Endothelial cell of umbilical vein (primary cell): Measurements from ENCODE around the gene GABRA5. TPM values are rescaled to one million over a fixed set of nuclear protein-coding genes. Genes with fewer than 3 reads are reported as not detected.

Experiments used
- BruUV-seq: library from RNA; stranded (reverse); fragments of 400-500 nt; replicated peaks from 2 replicates; lab custom pipeline; 2021; lab: Mats Ljungman, UMichigan
- CTCF ChIA-PET: fragments of 300-600, 350-600 bp; sonication (Branson Sonifier 250); formaldehyde crosslinking; loops from one replicate; lab custom pipeline; 2021; ENCODE audit warnings: antibody characterized with exemption, inconsistent platforms; lab: Charles Lee
- POLR2A ChIA-PET: fragments of 300-600, 350-600 bp; sonication (Branson Sonifier 250); formaldehyde crosslinking; loops from one replicate; lab custom pipeline; 2021; ENCODE audit warnings: antibody characterized with exemption, inconsistent platforms; lab: Charles Lee
- DNase-seq: peaks from one replicate; pipeline ENCODE4 v3.0.0-alpha.2; 2011; ENCODE audit warnings: low read depth, low spot score
- FAIRE-seq: peaks from 2 replicates; lab custom pipeline; 2011; peaks lifted over from hg19 to GRCh38; lab: Jason Lieb, UNC
- H2AFZ ChIP-seq: 2 replicates; pipeline ENCODE4 v1.6.0; 2012; ENCODE audit warnings: low read depth, low read length, control low read depth, inconsistent platforms
- H3K27ac ChIP-seq: 2 replicates; pipeline ENCODE4 v1.5.1; 2011; ENCODE audit warnings: low read depth, mild to moderate bottlenecking, control low read depth, low read length, moderate library complexity; ENCODE audit not compliant: insufficient read depth
- H3K27me3 ChIP-seq, 2 experiments: 2 replicates each; pipeline versions ENCODE4 v1.6.0 to v1.6.1; 2011; ENCODE audit warnings: low read length in 2 of 2, mixed read lengths in 1 of 2; ENCODE audit not compliant: control insufficient read depth in 2 of 2, insufficient read depth in 2 of 2
- H3K36me3 ChIP-seq, 2 experiments: 2 replicates in 1 of 2; 3 replicates in 1 of 2; pipeline ENCODE4 v1.5.1; 2011; ENCODE audit warnings: low read length in 2 of 2, mild to moderate bottlenecking in 1 of 2, moderate library complexity in 1 of 2; ENCODE audit not compliant: control insufficient read depth in 2 of 2, insufficient read depth in 2 of 2; ENCODE audit errors: extremely low read depth in 1 of 2
- H3K4me1 ChIP-seq: 3 replicates; pipeline ENCODE4 v1.5.1; 2011; ENCODE audit warnings: mild to moderate bottlenecking, low read length; ENCODE audit not compliant: control insufficient read depth, insufficient read depth; ENCODE audit errors: extremely low read depth
- H3K4me2 ChIP-seq: 2 replicates; pipeline ENCODE4 v1.6.1; 2011; ENCODE audit warnings: low read length, control low read depth, mixed read lengths; ENCODE audit not compliant: insufficient read depth
- H3K4me3 ChIP-seq, 3 experiments: fragments of 200-600 bp in 1 of 3; sonication (generic), shearing (Covaris generic) in 1 of 3; replicated peaks in 1 of 3; 2 replicates each; pipeline ENCODE4 v1.5.1; 2011 to 2016; ENCODE audit warnings: control low read depth in 3 of 3, low read length in 3 of 3, mild to moderate bottlenecking in 2 of 3, inconsistent platforms in 1 of 3, low read depth in 1 of 3, moderate library complexity in 1 of 3; ENCODE audit not compliant: insufficient read depth in 1 of 3
- H3K79me2 ChIP-seq: 2 replicates; pipeline ENCODE4 v1.6.0; 2012; ENCODE audit warnings: low read length, inconsistent platforms; ENCODE audit not compliant: control insufficient read depth, insufficient read depth
- H3K9ac ChIP-seq: replicated peaks from 2 replicates; pipeline ENCODE3; 2011; ENCODE audit warnings: low read length, control low read depth; ENCODE audit not compliant: insufficient read depth; ENCODE audit errors: extremely low read depth
- H3K9me1 ChIP-seq: replicated peaks from 3 replicates; pipeline ENCODE4 v1.6.0; 2011; ENCODE audit warnings: mild to moderate bottlenecking, low read length; ENCODE audit not compliant: control insufficient read depth, insufficient read depth; ENCODE audit errors: extremely low read depth
- H3K9me3 ChIP-seq: replicated peaks from 2 replicates; pipeline ENCODE4 v1.5.1; 2012; ENCODE audit warnings: low read length, inconsistent platforms; ENCODE audit not compliant: control insufficient read depth, insufficient read depth
- H4K20me1 ChIP-seq: replicated peaks from 2 replicates; pipeline ENCODE3; 2011; ENCODE audit warnings: mild to moderate bottlenecking, low read length; ENCODE audit not compliant: control insufficient read depth, insufficient read depth; ENCODE audit errors: extremely low read depth
- EZH2 ChIP-seq: IDR thresholded peaks from 2 replicates; pipeline ENCODE4 v1.6.1; 2012; ENCODE audit warnings: borderline replicate concordance, low read depth, mild to moderate bottlenecking, moderate library complexity, low read length, inconsistent platforms; ENCODE audit not compliant: severe bottlenecking
- FOS ChIP-seq: IDR thresholded peaks from 2 replicates; pipeline ENCODE4 v1.6.1; 2011; ENCODE audit warnings: mild to moderate bottlenecking, low read length, moderate library complexity, borderline replicate concordance; ENCODE audit not compliant: insufficient read depth
- GATA2 ChIP-seq: IDR thresholded peaks from 2 replicates; pipeline ENCODE4 v1.7.0; 2011; ENCODE audit warnings: low read depth, mild to moderate bottlenecking, moderate library complexity, mixed read lengths, low read length; ENCODE audit not compliant: insufficient read length, insufficient read depth
- JUN ChIP-seq: IDR thresholded peaks from 2 replicates; pipeline ENCODE4 v1.6.1; 2011; ENCODE audit warnings: borderline replicate concordance, low read depth; ENCODE audit not compliant: insufficient read length, insufficient read depth
- MAX ChIP-seq: IDR thresholded peaks from 2 replicates; pipeline ENCODE4 v1.6.1; 2011; ENCODE audit not compliant: insufficient read depth, insufficient read length
- MYC ChIP-seq: IDR thresholded peaks from one replicate; pipeline ENCODE4 v1.6.1; 2011; ENCODE audit warnings: mild to moderate bottlenecking, low read depth, low read length
- POLR2A ChIP-seq: IDR thresholded peaks from 2 replicates; pipeline ENCODE4 v1.6.1; 2012; ENCODE audit warnings: low read depth, mild to moderate bottlenecking, control low read depth, low read length
- POLR2AphosphoS5 ChIP-seq: IDR thresholded peaks from 2 replicates; pipeline ENCODE4 v1.6.1; 2012; ENCODE audit warnings: low read depth, mild to moderate bottlenecking, control low read depth, low read length, moderate library complexity; ENCODE audit not compliant: insufficient read depth
- dilution Hi-C: fragments of 300-500 bp; cut with MboI; formaldehyde crosslinking; loops from one replicate; pipeline ENCODE4 v1.15.0; 2019; ENCODE audit warnings: low sequenced_read_pairs; ENCODE audit not compliant: extremely low pct_ligation_motif_present
- intact Hi-C: fragments of 100-400 bp; cut with micrococcal nuclease; formaldehyde crosslinking; loops from one replicate; pipeline ENCODE4 v1.10.0; 2022
- polyA plus RNA-seq, 4 experiments: library from polyadenylated mRNA; depleted of rRNA in 3 of 4; stranded (reverse) in 3 of 4; unstranded in 1 of 4; fragments of >200 nt; gene quantifications; 2 replicates each; pipeline versions ENCODE4 v1.2.1 to v1.2.3, GENCODE V29; 2011 to 2012; ENCODE audit warnings: missing spikeins in 1 of 4
- total RNA-seq: library from RNA; stranded (reverse); gene quantifications from 2 replicates; pipeline ENCODE4 v1.2.3, GENCODE V29; 2021
- TF ChIP-seq, protein P1 (sequence below), 2 donors: IDR thresholded peaks; 1 replicate in 1 of 2; 2 replicates in 1 of 2; pipeline ENCODE4 v1.5.1; 2011; ENCODE audit warnings: low read length in 2 of 2, mild to moderate bottlenecking in 2 of 2, moderate library complexity in 2 of 2, control low read depth in 1 of 2, inconsistent platforms in 1 of 2, low read depth in 1 of 2; ENCODE audit not compliant: insufficient read depth in 1 of 2; ENCODE audit errors: extremely low read depth in 1 of 2

The GABRA5 gene
- total and polyA plus RNA-seq, 2 donors (not counting 3 experiments of a cell fraction or from before 2014, with no cell fraction given), result not detected

GRCh38 chr15:26928051-26928450 lies 61.2 kb downstream of the GABRA5 start:
- no peaks in the 10 kb centered on the region for H4K20me1 ChIP-seq
- no peaks in the 10 kb centered on the region for H3K4me1 ChIP-seq
- FAIRE-seq (no peak), DNase-seq (no peak)
- no peak overlapping the region for H3K9ac ChIP-seq
- no peak overlapping the region for H3K27ac ChIP-seq
- intact Hi-C loops (no loop called here), dilution Hi-C loops (no loop called here)
- CTCF ChIA-PET, result no interaction called here
- no peak for TF ChIP-seq MAX
- TF ChIP-seq POLR2AphosphoS5, result no peak
- TF ChIP-seq, protein P1, sequence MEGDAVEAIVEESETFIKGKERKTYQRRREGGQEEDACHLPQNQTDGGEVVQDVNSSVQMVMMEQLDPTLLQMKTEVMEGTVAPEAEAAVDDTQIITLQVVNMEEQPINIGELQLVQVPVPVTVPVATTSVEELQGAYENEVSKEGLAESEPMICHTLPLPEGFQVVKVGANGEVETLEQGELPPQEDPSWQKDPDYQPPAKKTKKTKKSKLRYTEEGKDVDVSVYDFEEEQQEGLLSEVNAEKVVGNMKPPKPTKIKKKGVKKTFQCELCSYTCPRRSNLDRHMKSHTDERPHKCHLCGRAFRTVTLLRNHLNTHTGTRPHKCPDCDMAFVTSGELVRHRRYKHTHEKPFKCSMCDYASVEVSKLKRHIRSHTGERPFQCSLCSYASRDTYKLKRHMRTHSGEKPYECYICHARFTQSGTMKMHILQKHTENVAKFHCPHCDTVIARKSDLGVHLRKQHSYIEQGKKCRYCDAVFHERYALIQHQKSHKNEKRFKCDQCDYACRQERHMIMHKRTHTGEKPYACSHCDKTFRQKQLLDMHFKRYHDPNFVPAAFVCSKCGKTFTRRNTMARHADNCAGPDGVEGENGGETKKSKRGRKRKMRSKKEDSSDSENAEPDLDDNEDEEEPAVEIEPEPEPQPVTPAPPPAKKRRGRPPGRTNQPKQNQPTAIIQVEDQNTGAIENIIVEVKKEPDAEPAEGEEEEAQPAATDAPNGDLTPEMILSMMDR (IDR thresholded peaks at IDR 0.05; ENCODE audit: extremely low read depth in 1 of 2, insufficient read depth in 1 of 2, low read depth in 1 of 2, low read length in 2 of 2), result no peak
- TF ChIP-seq POLR2A, result no peak
- no peak for TF ChIP-seq FOS
- no peak for TF ChIP-seq JUN
- no peak for TF ChIP-seq MYC
- TF ChIP-seq GATA2, result no peak
- no peak for TF ChIP-seq EZH2
- BruUV-seq, result no TSS peak
- H3K27me3 ChIP-seq, result no peaks in the 10 kb centered on the region
- no peak overlapping the region for H3K4me2 ChIP-seq
- H3K4me3 ChIP-seq, result no peak overlapping the region
- H3K36me3 ChIP-seq, result no peaks in the 10 kb centered on the region
- H3K79me2 ChIP-seq, result no peaks in the 10 kb centered on the region
- no peaks in the 10 kb centered on the region for H3K9me1 ChIP-seq
- no peaks in the 10 kb centered on the region for H3K9me3 ChIP-seq
- H2AFZ ChIP-seq, result no peak overlapping the region
- POLR2A ChIA-PET, result no interaction called here
